WTC11 (cell line): ENCODE data around the gene NUMA1.

ENCODE experiments used
- ATF1 ChIP-seq: sonication (generic); formaldehyde crosslinking; IDR thresholded peaks from 2 replicates; pipeline ENCODE4 v1.8.1; 2023; ENCODE audit warnings: mild to moderate bottlenecking, moderate library complexity, missing genetic modification reagents
- CTCF ChIP-seq: fragments of 200-600 bp; IDR thresholded peaks from 2 replicates; pipeline ENCODE4 v1.8.0; 2022; ENCODE audit warnings: antibody characterized with exemption
- ESRRA ChIP-seq: sonication (generic); formaldehyde crosslinking; IDR thresholded peaks from 2 replicates; pipeline ENCODE4 v1.8.1; 2022; ENCODE audit warnings: mild to moderate bottlenecking, missing genetic modification reagents, borderline replicate concordance
- GABPB1 ChIP-seq: sonication (generic); formaldehyde crosslinking; IDR thresholded peaks from 2 replicates; pipeline ENCODE4 v1.8.1; 2023; ENCODE audit warnings: mild to moderate bottlenecking, missing genetic modification reagents
- USF2 ChIP-seq: sonication (generic); formaldehyde crosslinking; IDR thresholded peaks from 2 replicates; pipeline ENCODE4 v1.8.1; 2023; ENCODE audit warnings: mild to moderate bottlenecking, missing genetic modification reagents, moderate library complexity
- ZNF121 ChIP-seq: sonication (generic); formaldehyde crosslinking; IDR thresholded peaks from 2 replicates; pipeline ENCODE4 v1.8.0; 2023; ENCODE audit warnings: missing genetic modification reagents
- ZNF281 ChIP-seq: sonication (generic); formaldehyde crosslinking; IDR thresholded peaks from 2 replicates; pipeline ENCODE4 v1.8.0; 2023; ENCODE audit warnings: mild to moderate bottlenecking, missing genetic modification reagents
- ZNF532 ChIP-seq: fragments of 250-450 bp; sonication (Bioruptor Pico); IDR thresholded peaks from 2 replicates; pipeline ENCODE4 v1.9.0; 2021; ENCODE audit warnings: mild to moderate bottlenecking, borderline replicate concordance

- TF ChIP-seq ZNF121 (CRISPR knock-in tag): no peak
- TF ChIP-seq ATF1: no peak
- no peak for TF ChIP-seq ZNF281 (CRISPR knock-in tag)
- no peak for TF ChIP-seq GABPB1 (CRISPR knock-in tag)
- TF ChIP-seq CTCF: no peak
- no peak for TF ChIP-seq USF2 (CRISPR knock-in tag)
- no peak for TF ChIP-seq ZNF532 (CRISPR knock-in tag)
- TF ChIP-seq ESRRA (CRISPR knock-in tag): no peak
Measured at GRCh38 chr11:72075756-72076155, 4.6 kb downstream of the NUMA1 start.
